SK-N-SH (cell line): ENCODE data around the gene SPC25.

Experiments
- CHD2 ChIP-seq: fragments of 150-350 bp; IDR thresholded peaks from 2 replicates; pipeline ENCODE4 v1.6.1; 2018; ENCODE audit warnings: low read length; ENCODE audit not compliant: partially characterized antibody
- EP300 ChIP-seq, 2 experiments: IDR thresholded peaks; 2 replicates each; pipeline versions ENCODE4 v1.4.0 to v1.6.1; 2012; ENCODE audit warnings: borderline replicate concordance in 1 of 2, low read depth in 1 of 2, low read length in 1 of 2
- EZH2phosphoT487 ChIP-seq: fragments of 200-600 bp; sonication (generic); IDR thresholded peaks from 2 replicates; pipeline ENCODE4 v1.6.1; 2017; ENCODE audit warnings: low read depth, mixed run types, mild to moderate bottlenecking, antibody characterized with exemption, moderate library complexity, borderline replicate concordance
- GATA2 ChIP-seq: sonication (generic); formaldehyde crosslinking; IDR thresholded peaks from 2 replicates; pipeline ENCODE4 v1.5.0; 2020; ENCODE audit warnings: mild to moderate bottlenecking, missing genetic modification reagents
- NRF1 ChIP-seq: IDR thresholded peaks from 2 replicates; pipeline ENCODE4 v1.6.1; 2012; ENCODE audit warnings: low read depth, mild to moderate bottlenecking, low read length
- YY1 ChIP-seq: IDR thresholded peaks from 2 replicates; pipeline ENCODE4 v1.4.0; 2012; ENCODE audit warnings: low read depth, mild to moderate bottlenecking
- TF ChIP-seq, protein P1 (sequence below): fragments of 150-350 bp; IDR thresholded peaks from 2 replicates; pipeline ENCODE4 v1.6.1; 2017; ENCODE audit warnings: antibody characterized with exemption, low read length, low read depth, borderline replicate concordance
- TF ChIP-seq, protein P2 (sequence below): fragments of 200-600 bp; sonication (generic); IDR thresholded peaks from 2 replicates; pipeline ENCODE4 v1.6.1; 2017; ENCODE audit warnings: antibody characterized with exemption, mild to moderate bottlenecking, moderate library complexity
- TF ChIP-seq, protein P3 (sequence below): IDR thresholded peaks from 2 replicates; pipeline ENCODE4 v1.4.0; 2012; ENCODE audit warnings: low read depth, borderline replicate concordance
- TF ChIP-seq, protein P4 (sequence below): IDR thresholded peaks from 2 replicates; pipeline ENCODE4 v1.4.0; 2012; ENCODE audit warnings: low read depth

DNA sequence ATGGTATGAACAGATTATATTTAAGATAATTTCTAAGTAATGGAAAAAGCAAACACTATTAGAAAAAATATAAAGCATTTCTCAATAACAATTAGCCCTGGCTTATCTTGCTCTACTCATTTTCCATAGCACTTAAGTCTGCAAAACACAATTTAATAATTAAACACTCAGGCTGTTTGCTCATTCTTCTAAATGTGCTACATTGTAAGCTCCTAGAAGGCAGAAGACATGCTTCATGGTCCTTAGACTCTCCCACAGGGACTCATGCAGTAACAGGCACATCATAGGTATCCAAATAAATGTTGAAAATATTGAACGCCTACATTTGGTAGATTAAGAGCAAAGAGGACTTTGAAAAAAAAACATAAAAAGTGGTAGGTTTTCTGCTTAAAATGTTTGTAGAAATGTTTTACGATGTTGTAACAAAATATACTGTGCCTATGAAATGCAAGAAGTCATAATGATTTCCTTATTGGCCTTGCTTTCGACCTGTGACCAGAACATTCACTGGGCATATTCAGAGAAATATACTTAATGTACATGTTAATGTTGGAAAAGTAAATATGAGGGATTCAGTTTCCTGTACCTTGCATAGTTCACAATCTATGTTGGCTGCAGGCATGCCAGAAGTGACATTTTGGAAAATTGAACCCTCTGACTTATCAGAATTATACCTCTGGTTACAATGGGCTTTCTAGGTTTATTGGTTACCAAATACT is 38.0 kb upstream of the SPC25 start:
- TF ChIP-seq NRF1 (no peak), GATA2 (CRISPR knock-in tag) (no peak), EZH2phosphoT487 (no peak), EP300 (IDR thresholded peaks at IDR 0.05; ENCODE audit: borderline replicate concordance in 1 of 2, low read depth in 1 of 2, low read length in 1 of 2) (no peak), CHD2 (no peak), YY1 (no peak)
- TF ChIP-seq, protein P1, sequence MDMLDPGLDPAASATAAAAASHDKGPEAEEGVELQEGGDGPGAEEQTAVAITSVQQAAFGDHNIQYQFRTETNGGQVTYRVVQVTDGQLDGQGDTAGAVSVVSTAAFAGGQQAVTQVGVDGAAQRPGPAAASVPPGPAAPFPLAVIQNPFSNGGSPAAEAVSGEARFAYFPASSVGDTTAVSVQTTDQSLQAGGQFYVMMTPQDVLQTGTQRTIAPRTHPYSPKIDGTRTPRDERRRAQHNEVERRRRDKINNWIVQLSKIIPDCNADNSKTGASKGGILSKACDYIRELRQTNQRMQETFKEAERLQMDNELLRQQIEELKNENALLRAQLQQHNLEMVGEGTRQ = no peak
- TF ChIP-seq, protein P2, sequence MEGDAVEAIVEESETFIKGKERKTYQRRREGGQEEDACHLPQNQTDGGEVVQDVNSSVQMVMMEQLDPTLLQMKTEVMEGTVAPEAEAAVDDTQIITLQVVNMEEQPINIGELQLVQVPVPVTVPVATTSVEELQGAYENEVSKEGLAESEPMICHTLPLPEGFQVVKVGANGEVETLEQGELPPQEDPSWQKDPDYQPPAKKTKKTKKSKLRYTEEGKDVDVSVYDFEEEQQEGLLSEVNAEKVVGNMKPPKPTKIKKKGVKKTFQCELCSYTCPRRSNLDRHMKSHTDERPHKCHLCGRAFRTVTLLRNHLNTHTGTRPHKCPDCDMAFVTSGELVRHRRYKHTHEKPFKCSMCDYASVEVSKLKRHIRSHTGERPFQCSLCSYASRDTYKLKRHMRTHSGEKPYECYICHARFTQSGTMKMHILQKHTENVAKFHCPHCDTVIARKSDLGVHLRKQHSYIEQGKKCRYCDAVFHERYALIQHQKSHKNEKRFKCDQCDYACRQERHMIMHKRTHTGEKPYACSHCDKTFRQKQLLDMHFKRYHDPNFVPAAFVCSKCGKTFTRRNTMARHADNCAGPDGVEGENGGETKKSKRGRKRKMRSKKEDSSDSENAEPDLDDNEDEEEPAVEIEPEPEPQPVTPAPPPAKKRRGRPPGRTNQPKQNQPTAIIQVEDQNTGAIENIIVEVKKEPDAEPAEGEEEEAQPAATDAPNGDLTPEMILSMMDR = no peak
- TF ChIP-seq, protein P3, sequence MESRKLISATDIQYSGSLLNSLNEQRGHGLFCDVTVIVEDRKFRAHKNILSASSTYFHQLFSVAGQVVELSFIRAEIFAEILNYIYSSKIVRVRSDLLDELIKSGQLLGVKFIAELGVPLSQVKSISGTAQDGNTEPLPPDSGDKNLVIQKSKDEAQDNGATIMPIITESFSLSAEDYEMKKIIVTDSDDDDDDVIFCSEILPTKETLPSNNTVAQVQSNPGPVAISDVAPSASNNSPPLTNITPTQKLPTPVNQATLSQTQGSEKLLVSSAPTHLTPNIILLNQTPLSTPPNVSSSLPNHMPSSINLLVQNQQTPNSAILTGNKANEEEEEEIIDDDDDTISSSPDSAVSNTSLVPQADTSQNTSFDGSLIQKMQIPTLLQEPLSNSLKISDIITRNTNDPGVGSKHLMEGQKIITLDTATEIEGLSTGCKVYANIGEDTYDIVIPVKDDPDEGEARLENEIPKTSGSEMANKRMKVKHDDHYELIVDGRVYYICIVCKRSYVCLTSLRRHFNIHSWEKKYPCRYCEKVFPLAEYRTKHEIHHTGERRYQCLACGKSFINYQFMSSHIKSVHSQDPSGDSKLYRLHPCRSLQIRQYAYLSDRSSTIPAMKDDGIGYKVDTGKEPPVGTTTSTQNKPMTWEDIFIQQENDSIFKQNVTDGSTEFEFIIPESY = no peak
- TF ChIP-seq, protein P4, sequence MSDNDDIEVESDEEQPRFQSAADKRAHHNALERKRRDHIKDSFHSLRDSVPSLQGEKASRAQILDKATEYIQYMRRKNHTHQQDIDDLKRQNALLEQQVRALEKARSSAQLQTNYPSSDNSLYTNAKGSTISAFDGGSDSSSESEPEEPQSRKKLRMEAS = no peak
